ENCODE data around the gene METAP1D. TPM values are rescaled to one million over a fixed set of nuclear protein-coding genes. Genes with fewer than 3 reads are reported as not detected.

Gene METAP1D
- total and polyA plus RNA-seq, 7 donors = 6.3 to 12.4 (median 10.0) TPM

DNA sequence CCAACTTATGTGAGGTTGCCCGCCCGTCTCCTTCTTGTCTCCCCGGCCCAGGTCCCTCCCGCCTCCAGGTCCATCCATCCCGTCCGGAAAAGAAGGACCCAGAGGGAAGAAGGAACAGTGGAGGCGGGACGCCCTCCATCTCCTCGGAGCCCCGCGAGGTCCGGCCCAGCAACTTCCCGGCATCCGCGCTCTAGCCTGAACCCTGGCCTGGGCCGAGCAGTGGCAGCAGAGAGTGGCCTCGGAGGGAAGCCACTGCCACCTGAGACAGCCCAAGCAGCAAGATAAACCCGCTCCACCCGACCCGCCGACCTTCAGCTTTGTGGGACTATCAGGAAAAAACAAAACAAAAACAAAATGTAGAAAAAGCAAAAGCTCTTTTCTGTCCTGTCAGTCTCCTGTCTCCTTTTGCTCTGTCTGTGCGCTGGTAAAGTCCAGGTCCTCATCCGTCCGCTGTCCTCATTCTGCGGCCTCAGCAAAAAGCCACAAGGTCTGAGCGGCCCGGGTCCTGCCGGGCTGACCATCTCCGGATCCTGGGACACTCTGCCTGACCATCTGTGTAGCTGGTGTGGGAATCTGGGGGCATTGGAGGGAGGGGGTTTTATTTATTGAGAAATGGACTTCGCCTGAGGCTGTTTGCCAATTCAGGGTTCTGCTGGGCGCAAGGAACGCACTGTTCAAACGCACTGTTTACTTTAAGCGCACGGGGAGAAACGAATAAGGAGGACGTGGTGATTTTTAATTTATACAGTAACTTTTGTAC lies 88.7 kb downstream of the METAP1D start:
- Histone ChIP-seq H3K9me3 (no peaks in the 10 kb centered on the region), H3K27me3 (ENCODE audit: insufficient read depth in 3 of 3, low read length in 2 of 3) (peaks cover 6 to 100% (median 76%) of the 10 kb centered on the region in 3 donors), H3K36me3 (ENCODE audit: insufficient read depth in 1 of 2, low read depth in 1 of 2) (no peaks in the 10 kb centered on the region), H3K4me1 (peaks cover 29% of the 10 kb centered on the region), H3K4me3 (no peak overlapping the region), H3K27ac (no peak overlapping the region)
- WGBS, 3 donors = 15 to 19% (median 16%) methylated on average over 32 to 37 of the region's 37 CpGs
- DNase-seq (no peak), ATAC-seq (no peak)
- TF ChIP-seq, protein P1, sequence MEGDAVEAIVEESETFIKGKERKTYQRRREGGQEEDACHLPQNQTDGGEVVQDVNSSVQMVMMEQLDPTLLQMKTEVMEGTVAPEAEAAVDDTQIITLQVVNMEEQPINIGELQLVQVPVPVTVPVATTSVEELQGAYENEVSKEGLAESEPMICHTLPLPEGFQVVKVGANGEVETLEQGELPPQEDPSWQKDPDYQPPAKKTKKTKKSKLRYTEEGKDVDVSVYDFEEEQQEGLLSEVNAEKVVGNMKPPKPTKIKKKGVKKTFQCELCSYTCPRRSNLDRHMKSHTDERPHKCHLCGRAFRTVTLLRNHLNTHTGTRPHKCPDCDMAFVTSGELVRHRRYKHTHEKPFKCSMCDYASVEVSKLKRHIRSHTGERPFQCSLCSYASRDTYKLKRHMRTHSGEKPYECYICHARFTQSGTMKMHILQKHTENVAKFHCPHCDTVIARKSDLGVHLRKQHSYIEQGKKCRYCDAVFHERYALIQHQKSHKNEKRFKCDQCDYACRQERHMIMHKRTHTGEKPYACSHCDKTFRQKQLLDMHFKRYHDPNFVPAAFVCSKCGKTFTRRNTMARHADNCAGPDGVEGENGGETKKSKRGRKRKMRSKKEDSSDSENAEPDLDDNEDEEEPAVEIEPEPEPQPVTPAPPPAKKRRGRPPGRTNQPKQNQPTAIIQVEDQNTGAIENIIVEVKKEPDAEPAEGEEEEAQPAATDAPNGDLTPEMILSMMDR (IDR thresholded peaks at IDR 0.05) = no peak
- intact Hi-C loops (cut with DNase I) = no loop called here

DNA sequence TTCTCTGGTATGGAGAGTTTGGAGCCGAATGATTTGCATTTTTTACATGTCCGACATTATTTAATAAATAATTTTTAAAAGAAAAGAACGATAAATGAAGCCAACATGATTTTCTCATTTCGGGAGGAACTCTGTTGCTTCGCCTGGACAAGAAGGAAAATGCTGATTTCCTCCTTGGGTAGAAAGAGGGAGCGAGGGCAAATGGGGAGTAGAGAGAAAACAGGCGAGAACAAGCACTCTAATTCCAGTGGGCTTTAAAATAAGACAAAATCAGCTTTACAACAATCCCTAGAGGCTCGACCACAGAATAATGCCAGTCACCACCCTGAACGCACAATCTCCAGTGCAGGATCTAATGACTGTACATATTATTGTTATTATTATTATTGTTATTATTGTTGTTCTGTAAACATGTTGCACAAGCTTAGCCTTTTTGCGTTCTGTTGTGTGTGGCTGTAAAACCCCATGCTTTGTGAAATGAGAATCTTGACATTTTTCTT lies 89.3 kb downstream of the METAP1D start:
- peaks cover 6 to 100% (median 71%) of the 10 kb centered on the region in 3 donors for H3K27me3 ChIP-seq (ENCODE audit: insufficient read depth in 3 of 3, low read length in 2 of 3)
- TF ChIP-seq, protein P1 (IDR thresholded peaks at IDR 0.05) = no peak
- H3K9me3 ChIP-seq = no peaks in the 10 kb centered on the region
- DNase-seq (no peak), ATAC-seq (no peak)
- H3K4me3 ChIP-seq = no peak overlapping the region
- 27 to 34% (median 33%) methylated on average over 10 of the region's 10 CpGs for WGBS, 3 donors
- H3K27ac ChIP-seq = no peak overlapping the region
- peaks cover 29% of the 10 kb centered on the region for H3K4me1 ChIP-seq
- intact Hi-C loops (cut with DNase I) = no loop called here
- H3K36me3 ChIP-seq (ENCODE audit: insufficient read depth in 1 of 2, low read depth in 1 of 2) = no peaks in the 10 kb centered on the region

DNA sequence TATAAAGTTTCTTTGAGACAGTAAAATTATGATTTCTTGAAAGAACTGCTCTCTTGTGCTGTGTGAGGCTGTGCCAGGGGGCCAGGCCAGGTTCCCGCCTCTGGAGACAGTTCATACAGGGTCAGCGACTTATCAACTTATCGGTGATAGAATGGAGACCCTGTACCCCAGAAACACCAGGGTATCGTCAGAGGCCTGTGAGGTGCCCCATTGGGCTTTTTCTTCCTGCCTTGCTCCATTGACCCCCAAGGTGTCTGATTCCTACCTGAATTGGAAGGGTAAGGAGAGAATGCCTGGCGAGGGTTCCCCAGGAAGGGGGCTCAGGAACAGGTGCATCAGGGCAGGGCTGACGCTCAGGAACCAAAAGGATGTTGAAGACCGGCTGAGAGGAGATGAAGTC lies 89.9 kb downstream of the METAP1D start:
- TF ChIP-seq, protein P1 (IDR thresholded peaks at IDR 0.05) = no peak
- Histone ChIP-seq H3K27me3 (ENCODE audit: insufficient read depth in 3 of 3, low read length in 2 of 3) (peaks cover 6 to 100% (median 69%) of the 10 kb centered on the region in 3 donors), H3K36me3 (ENCODE audit: insufficient read depth in 1 of 2, low read depth in 1 of 2) (no peaks in the 10 kb centered on the region), H3K4me3 (no peak overlapping the region), H3K9me3 (no peaks in the 10 kb centered on the region), H3K27ac (no peak overlapping the region), H3K4me1 (peaks cover 29% of the 10 kb centered on the region)
- intact Hi-C loops (cut with DNase I) = no loop called here
- ATAC-seq = no peak
- DNase-seq = no peak
- 46 to 64% (median 60%) methylated on average over 7 of the region's 7 CpGs for WGBS, 3 donors

DNA sequence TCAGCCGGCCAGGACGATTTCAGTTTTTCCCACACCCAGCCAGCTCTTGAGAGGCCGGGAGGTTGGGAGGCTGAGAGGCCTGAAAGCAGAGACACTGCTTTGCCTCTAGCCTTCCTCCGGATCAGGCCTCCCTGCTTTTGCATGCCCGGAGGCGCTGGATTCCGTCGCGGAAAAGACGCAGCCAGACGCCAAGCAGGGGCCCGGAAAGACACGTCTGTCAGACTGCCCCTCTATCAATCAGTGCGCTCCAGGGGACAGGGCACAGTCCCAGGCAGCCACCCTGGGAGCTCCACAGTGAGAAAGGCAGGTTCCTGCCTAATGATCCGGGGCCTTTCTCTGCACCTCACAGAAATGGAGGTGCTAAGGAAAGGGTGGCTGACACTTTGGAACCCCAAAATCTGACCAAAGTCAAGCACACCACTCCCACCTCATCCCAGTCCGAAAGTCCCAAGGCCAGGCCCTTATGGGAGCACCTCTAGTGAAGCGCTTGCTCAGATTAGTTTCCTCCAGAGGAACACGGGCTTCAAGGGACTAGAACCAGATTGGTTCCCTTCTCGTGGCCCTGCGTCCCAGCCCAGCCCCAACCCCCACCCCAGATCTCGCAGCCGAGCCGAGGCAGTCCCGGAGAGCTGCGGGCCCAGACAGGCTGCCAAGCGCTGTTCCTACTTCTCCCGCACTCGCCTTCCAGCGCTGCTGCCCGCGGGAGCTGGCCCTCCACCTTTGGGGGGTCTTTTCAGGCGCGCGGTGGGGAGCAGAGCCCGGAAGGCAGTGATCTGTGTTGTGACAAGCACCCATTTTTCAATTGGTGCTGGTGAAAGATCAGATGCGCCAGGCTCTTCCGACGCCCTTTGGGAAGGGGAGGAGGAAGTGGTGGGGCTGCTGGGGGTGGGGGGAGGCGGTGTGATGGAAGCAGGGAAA lies 90.5 kb downstream of the METAP1D start:
- H3K4me3 ChIP-seq = no peak overlapping the region
- H3K27me3 ChIP-seq (ENCODE audit: insufficient read depth in 3 of 3, low read length in 2 of 3) = peaks cover 6 to 100% (median 69%) of the 10 kb centered on the region in 3 donors
- H3K27ac ChIP-seq = no peak overlapping the region
- H3K4me1 ChIP-seq = peaks cover 31% of the 10 kb centered on the region
- no peaks in the 10 kb centered on the region for H3K9me3 ChIP-seq
- WGBS, 3 donors = 16 to 21% (median 19%) methylated on average over 35 to 39 of the region's 39 CpGs
- intact Hi-C loops (cut with DNase I) = no loop called here
- H3K36me3 ChIP-seq (ENCODE audit: insufficient read depth in 1 of 2, low read depth in 1 of 2) = no peaks in the 10 kb centered on the region
- DNase-seq (no peak), ATAC-seq (no peak)
- TF ChIP-seq, protein P1 (IDR thresholded peaks at IDR 0.05) = no peak
